Measurements from ENCODE around the gene CYTIP.

- TF ChIP-seq CTCF (IDR thresholded peaks at IDR 0.05; ENCODE audit: poor library complexity, severe bottlenecking) (no peak), POLR2AphosphoS5 (IDR thresholded peaks at IDR 0.05) (no peak), REST (IDR thresholded peaks at IDR 0.05; ENCODE audit: borderline replicate concordance) (no peak), EZH2 (IDR thresholded peaks at IDR 0.05; ENCODE audit: borderline replicate concordance, insufficient read depth, low read length, poor library complexity, severe bottlenecking) (no peak), TAF1 (IDR thresholded peaks at IDR 0.05; ENCODE audit: low read depth) (no peak), RAD21 (conservative IDR thresholded peaks at IDR 0.05) (no peak), SMC3 (conservative IDR thresholded peaks at IDR 0.05; ENCODE audit: poor library complexity) (no peak), MXI1 (conservative IDR thresholded peaks at IDR 0.05; ENCODE audit: poor library complexity, severe bottlenecking) (no peak), EP300 (conservative IDR thresholded peaks at IDR 0.05; ENCODE audit: poor library complexity, severe bottlenecking) (no peak)
Measured at GRCh38 chr2:157386247-157386646, 57.6 kb downstream of the CYTIP start.
